Loucy (cell line): ENCODE results near the gene IL16.

ENCODE experiments used
- CTCF ChIP-seq: fragments of 200-600 bp; sonication (generic); conservative IDR thresholded peaks from 2 replicates; pipeline ENCODE4 v1.5.1; 2014; ENCODE audit warnings: mild to moderate bottlenecking, antibody characterized with exemption, low read length
- EZH2phosphoT487 ChIP-seq: fragments of 200-600 bp; IDR thresholded peaks from 2 replicates; pipeline ENCODE4 v1.6.1; 2018; ENCODE audit warnings: antibody characterized with exemption, mild to moderate bottlenecking, moderate library complexity, borderline replicate concordance

GRCh38 chr15:81224232-81224631 is 27.6 kb downstream of the IL16 start:
- TF ChIP-seq CTCF (no peak), EZH2phosphoT487 (no peak)
